HepG2 (cell line): Measurements from ENCODE around the gene ZNF316. TPM values are rescaled to one million over a fixed set of nuclear protein-coding genes. Genes with fewer than 3 reads are reported as not detected.

Source experiments
- AGO2 ChIP-seq: fragments of 200-400 bp; formaldehyde crosslinking; optimal IDR thresholded peaks from 2 replicates; pipeline ENCODE3; 2017; ENCODE audit warnings: mild to moderate bottlenecking, low read depth, low read length, moderate library complexity
- DRAP1 ChIP-seq: IDR thresholded peaks from 2 replicates; pipeline ENCODE4 v1.6.1; 2016; ENCODE audit warnings: missing genetic modification reagents, missing compliant biosample characterization
- GABPA ChIP-seq, 2 experiments: IDR thresholded peaks; 2 replicates each; pipeline ENCODE4 v1.6.1; 2011 to 2016; ENCODE audit warnings: low read depth in 2 of 2, low read length in 1 of 2, missing biosample characterization in 1 of 2, missing genetic modification characterization in 1 of 2
- NCOA5 ChIP-seq: sonication (generic); formaldehyde crosslinking; IDR thresholded peaks from 2 replicates; pipeline ENCODE4 v1.4.0; 2020; ENCODE audit warnings: missing genetic modification reagents
- PRDM15 ChIP-seq: sonication (generic); formaldehyde crosslinking; IDR thresholded peaks from 2 replicates; pipeline ENCODE4 v1.4.0; 2020; ENCODE audit warnings: missing genetic modification reagents
- TFAP4 ChIP-seq: sonication (generic); IDR thresholded peaks from 2 replicates; pipeline ENCODE4 v1.6.1; 2016; ENCODE audit warnings: low read depth, borderline replicate concordance
- ZBED4 ChIP-seq: sonication (generic); formaldehyde crosslinking; IDR thresholded peaks from 2 replicates; pipeline ENCODE4 v1.4.0; 2020; ENCODE audit warnings: missing genetic modification reagents, borderline replicate concordance
- ZBTB46 ChIP-seq: sonication (generic); formaldehyde crosslinking; IDR thresholded peaks from 2 replicates; pipeline ENCODE4 v1.4.0; 2020; ENCODE audit warnings: mild to moderate bottlenecking, missing genetic modification reagents, borderline replicate concordance
- ZNF230 ChIP-seq: sonication (generic); formaldehyde crosslinking; IDR thresholded peaks from 2 replicates; pipeline ENCODE4 v1.4.0; 2020; ENCODE audit warnings: mild to moderate bottlenecking, missing genetic modification reagents
- ZNF576 ChIP-seq: sonication (generic); formaldehyde crosslinking; IDR thresholded peaks from 2 replicates; pipeline ENCODE4 v1.4.0; 2020; ENCODE audit warnings: mild to moderate bottlenecking, missing genetic modification reagents
- ZNF615 ChIP-seq: sonication (generic); formaldehyde crosslinking; IDR thresholded peaks from 2 replicates; pipeline ENCODE4 v1.5.0; 2020; ENCODE audit warnings: mild to moderate bottlenecking, missing genetic modification reagents, borderline replicate concordance
- ZNF703 ChIP-seq: sonication (generic); formaldehyde crosslinking; IDR thresholded peaks from 2 replicates; pipeline ENCODE4 v1.5.1; 2020; ENCODE audit warnings: missing genetic modification reagents, mild to moderate bottlenecking, moderate library complexity, borderline replicate concordance
- ZNF766 ChIP-seq: sonication (generic); formaldehyde crosslinking; IDR thresholded peaks from 2 replicates; pipeline ENCODE4 v1.5.0; 2020; ENCODE audit warnings: missing genetic modification reagents, borderline replicate concordance
- ZNF772 ChIP-seq: sonication (generic); formaldehyde crosslinking; IDR thresholded peaks from 2 replicates; pipeline ENCODE4 v1.5.0; 2020; ENCODE audit warnings: mild to moderate bottlenecking, missing genetic modification reagents
- ZSCAN30 ChIP-seq: sonication (generic); formaldehyde crosslinking; IDR thresholded peaks from 2 replicates; pipeline ENCODE4 v1.5.0; 2020; ENCODE audit warnings: mild to moderate bottlenecking, missing genetic modification reagents
- polyA plus RNA-seq, 8 experiments: library from polyadenylated mRNA; depleted of rRNA in 3 of 8; stranded (reverse) in 7 of 8; unstranded in 1 of 8; fragments of >200 nt; fragmentation: Illumina TruSeq in 4 of 8; extraction: Trizol in 4 of 8; gene quantifications; 2 replicates each; pipeline versions ENCODE4 v1.2.1 to v1.2.3, GENCODE V29; 2011 to 2016; ENCODE audit warnings: low read depth in 4 of 8, missing spikeins in 1 of 8, mixed read lengths in 1 of 8; ENCODE audit not compliant: insufficient read depth in 1 of 8
- total RNA-seq, 5 experiments: library from RNA; depleted of rRNA; stranded (reverse); fragments of >200 nt; fragmentation: Illumina TruSeq; extraction: Trizol; gene quantifications; 2 replicates each; pipeline ENCODE4 v1.2.3, GENCODE V29; 2016; ENCODE audit warnings: low read depth in 1 of 5

The ZNF316 gene
- total and polyA plus RNA-seq, 2 of the 13 experiments (the other 11 are each of a cell fraction or from before 2014, with no cell fraction given): 4.3 to 9.9 TPM

GRCh38 chr7:6589829-6590644, 47.1 kb upstream of the ZNF316 start, which contains the start of gene INTS15 (continued):
- TF ChIP-seq GABPA (IDR thresholded peaks at IDR 0.05; ENCODE audit: low read depth, low read length) (peak; percentile 57), GABPA (CRISPR knock-in tag; IDR thresholded peaks at IDR 0.05; ENCODE audit: low read depth) (no peak), ZBED4 (CRISPR knock-in tag) (no peak), NCOA5 (CRISPR knock-in tag) (no peak), ZSCAN30 (no peak; the same call in 1 of the 2 replicates), PRDM15 (CRISPR knock-in tag) (no peak), ZNF766 (CRISPR knock-in tag) (peak; percentile 48; the same call in 1 of the 2 replicates), ZNF703 (CRISPR knock-in tag) (no peak; the same call in 1 of the 2 replicates), DRAP1 (CRISPR knock-in tag) (no peak), ZNF230 (CRISPR knock-in tag) (0 out of 2 replicates have a peak, but pooled peaks have one; percentile 19), ZNF772 (no peak), TFAP4 (no peak), ZNF615 (CRISPR knock-in tag) (no peak), ZBTB46 (CRISPR knock-in tag) (no peak), ZNF576 (CRISPR knock-in tag) (no peak), AGO2 (peak; percentile 97)
